ENCODE results near the gene HLF.
A peak's percentile ranks its signal among the peaks of the same experiment; 100 is the strongest.

HLF gene

GRCh38 chr17:55294042-55294751 is 29.4 kb downstream of the HLF start:
- DNase-seq = no peak

- peak; percentile 31 for DNase-seq
These were observed 30.8 kb downstream of the HLF start for GRCh38 chr17:55295411-55296170.

- no peak for DNase-seq
These were observed 31.5 kb downstream of the HLF start for GRCh38 chr17:55296171-55296695.

- DNase-seq = no peak
These were observed 31.9 kb downstream of the HLF start for GRCh38 chr17:55296699-55297098.

- DNase-seq = no peak
These were observed 33.5 kb downstream of the HLF start for GRCh38 chr17:55298111-55298730.

GRCh38 chr17:55299162-55299838 is 34.5 kb downstream of the HLF start:
- no peak for DNase-seq

GRCh38 chr17:55299890-55300289 is 35.1 kb downstream of the HLF start:
- no peak for DNase-seq

- DNase-seq = no peak
These were observed 35.9 kb downstream of the HLF start for GRCh38 chr17:55300479-55301290.

GRCh38 chr17:55301521-55302406 is 37.0 kb downstream of the HLF start:
- no peak for DNase-seq

- DNase-seq = no peak
These were observed 37.6 kb downstream of the HLF start for GRCh38 chr17:55302407-55302787.

- DNase-seq = no peak
These were observed 38.3 kb downstream of the HLF start for GRCh38 chr17:55303008-55303493.

- no peak for DNase-seq
These were observed 39.0 kb downstream of the HLF start for GRCh38 chr17:55303701-55304145.

- DNase-seq = no peak
These were observed 39.6 kb downstream of the HLF start for GRCh38 chr17:55304171-55304859.

GRCh38 chr17:55305321-55306087 is 40.7 kb downstream of the HLF start:
- no peak for DNase-seq

GRCh38 chr17:55307879-55308278 is 43.1 kb downstream of the HLF start:
- no peak for DNase-seq

GRCh38 chr17:55308613-55309391 is 44.0 kb downstream of the HLF start:
- no peak for DNase-seq

GRCh38 chr17:55311767-55312375 is 47.1 kb downstream of the HLF start:
- DNase-seq = no peak

GRCh38 chr17:55312852-55313251 is 48.1 kb downstream of the HLF start:
- no peak for DNase-seq
